Choroid plexus epithelial cell (primary cell): ENCODE data around the gene PLA1A.

Experiments used
- DNase-seq: peaks from one replicate; pipeline ENCODE4 v3.0.0-alpha.2; 2010; ENCODE audit warnings: low read depth
- H3K4me3 ChIP-seq: 2 replicates; pipeline ENCODE4 v1.5.1; 2011; ENCODE audit warnings: low read depth, mild to moderate bottlenecking, control low read depth, low read length, moderate library complexity
- TF ChIP-seq, protein P1 (sequence below): conservative IDR thresholded peaks from 2 replicates; pipeline ENCODE4 v1.5.1; 2011; ENCODE audit warnings: low read depth, mild to moderate bottlenecking, control low read depth, inconsistent platforms, low read length, moderate library complexity

The PLA1A gene

DNA sequence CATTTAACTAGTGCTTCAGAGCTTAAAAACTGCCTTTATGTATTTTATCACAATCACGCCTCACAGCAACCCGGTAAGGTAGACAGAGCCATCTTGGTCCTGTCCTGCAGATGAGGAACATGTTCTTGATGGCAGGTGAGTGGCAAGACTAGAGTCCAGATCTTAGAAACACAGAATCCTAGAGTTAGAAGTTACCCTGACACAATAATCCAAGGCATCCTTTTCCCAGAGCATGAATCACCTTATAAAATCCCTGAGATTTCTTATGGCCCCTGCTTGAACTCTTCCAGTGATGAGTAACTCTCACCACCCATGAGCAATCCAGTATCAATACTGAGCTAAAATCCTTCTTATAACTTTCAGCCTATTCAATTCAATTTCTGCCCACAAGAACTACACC lies 45.8 kb downstream of the PLA1A start:
- TF ChIP-seq, protein P1, sequence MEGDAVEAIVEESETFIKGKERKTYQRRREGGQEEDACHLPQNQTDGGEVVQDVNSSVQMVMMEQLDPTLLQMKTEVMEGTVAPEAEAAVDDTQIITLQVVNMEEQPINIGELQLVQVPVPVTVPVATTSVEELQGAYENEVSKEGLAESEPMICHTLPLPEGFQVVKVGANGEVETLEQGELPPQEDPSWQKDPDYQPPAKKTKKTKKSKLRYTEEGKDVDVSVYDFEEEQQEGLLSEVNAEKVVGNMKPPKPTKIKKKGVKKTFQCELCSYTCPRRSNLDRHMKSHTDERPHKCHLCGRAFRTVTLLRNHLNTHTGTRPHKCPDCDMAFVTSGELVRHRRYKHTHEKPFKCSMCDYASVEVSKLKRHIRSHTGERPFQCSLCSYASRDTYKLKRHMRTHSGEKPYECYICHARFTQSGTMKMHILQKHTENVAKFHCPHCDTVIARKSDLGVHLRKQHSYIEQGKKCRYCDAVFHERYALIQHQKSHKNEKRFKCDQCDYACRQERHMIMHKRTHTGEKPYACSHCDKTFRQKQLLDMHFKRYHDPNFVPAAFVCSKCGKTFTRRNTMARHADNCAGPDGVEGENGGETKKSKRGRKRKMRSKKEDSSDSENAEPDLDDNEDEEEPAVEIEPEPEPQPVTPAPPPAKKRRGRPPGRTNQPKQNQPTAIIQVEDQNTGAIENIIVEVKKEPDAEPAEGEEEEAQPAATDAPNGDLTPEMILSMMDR: no peak
- H3K4me3 ChIP-seq: no peak overlapping the region
- peak; percentile 61 for DNase-seq

DNA sequence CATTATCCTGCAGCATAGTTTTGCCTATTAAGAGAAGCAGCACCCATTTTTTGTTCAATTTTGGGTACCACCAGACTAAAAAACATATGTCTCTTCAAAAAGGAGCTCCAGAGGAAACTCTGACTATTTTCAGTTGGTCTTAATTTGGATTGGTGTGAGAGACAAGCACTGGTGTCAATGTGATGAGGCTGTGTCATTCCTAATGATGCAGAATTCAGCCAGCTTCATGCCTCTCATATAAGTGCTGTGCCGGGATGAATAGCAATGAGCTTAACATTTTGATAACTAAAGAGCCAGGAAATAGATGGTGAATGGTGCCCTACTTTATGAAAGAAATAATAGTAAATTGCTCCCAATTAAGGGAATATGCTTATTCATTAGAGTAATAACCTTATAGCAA lies 46.8 kb downstream of the PLA1A start:
- no peak for DNase-seq
- TF ChIP-seq, protein P1: no peak
- no peak overlapping the region for H3K4me3 ChIP-seq

GRCh38 chr3:119645813-119646212 lies 48.1 kb downstream of the PLA1A start:
- TF ChIP-seq, protein P1: no peak
- no peak for DNase-seq
- H3K4me3 ChIP-seq: no peak overlapping the region

DNA sequence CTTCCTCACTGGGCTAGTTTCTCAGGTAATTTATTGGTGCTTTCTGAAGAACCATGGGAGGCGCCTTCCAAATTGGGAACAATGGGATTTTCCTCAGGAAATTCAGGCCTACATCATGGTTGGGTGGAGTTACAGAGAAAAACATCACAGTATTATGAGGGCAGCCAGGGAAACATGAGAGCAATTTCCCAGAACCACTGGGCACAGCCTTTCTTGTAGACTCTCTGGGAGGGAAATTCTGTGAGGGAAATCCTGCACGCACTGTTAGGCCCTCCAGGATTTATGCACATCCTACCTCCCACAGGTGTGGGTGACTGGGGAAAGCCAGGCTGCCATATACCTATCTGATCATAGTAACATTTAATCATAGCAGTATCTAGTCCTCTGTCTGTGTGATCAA lies 49.5 kb downstream of the PLA1A start:
- TF ChIP-seq, protein P1: no peak

GRCh38 chr3:119647843-119648575 lies 50.3 kb downstream of the PLA1A start:
- no peak for DNase-seq
- TF ChIP-seq, protein P1: no peak
- no peak overlapping the region for H3K4me3 ChIP-seq

More for the DNA sequence above, 49.5 kb downstream of the PLA1A start:
- DNase-seq: no peak
- H3K4me3 ChIP-seq: no peak overlapping the region

GRCh38 chr3:119649761-119650160 lies 52.1 kb downstream of the PLA1A start:
- H3K4me3 ChIP-seq: no peak overlapping the region
- peak; percentile 44 for DNase-seq
- TF ChIP-seq, protein P1: no peak
